C1 segment of cervical spinal cord (tissue), 14 donors: ENCODE results near the gene KIAA1191.
"Not testable (repeated sequence)": the region's sequence is repeated elsewhere in the genome, so short reads cannot be mapped to it uniquely, and the experiment has no call there.

Experiments
- DNase-seq, 14 donors: peaks; one replicate each; lab custom pipeline; 2025; lab: John Stamatoyannopoulos, UW

The KIAA1191 gene

GRCh38 chr5:176361437-176362232 lies at the start of gene KIAA1191:
TSS of gene KIAA1191 (minus strand) at chr5:176361764. CDS start at chr5:176359508, 2,256 bp downstream.
- peak; percentile 48 to 91 (median 83) for DNase-seq

GRCh38 chr5:176410486-176411180 lies 49.1 kb upstream of the KIAA1191 start:
- no peak for DNase-seq

GRCh38 chr5:176409765-176410164 lies 48.2 kb upstream of the KIAA1191 start:
- no peak for DNase-seq

- no peak for DNase-seq
Measured at GRCh38 chr5:176408590-176408989, 47.0 kb upstream of the KIAA1191 start.

- DNase-seq, result not testable (repeated sequence)
Measured at GRCh38 chr5:176408252-176408573, 46.6 kb upstream of the KIAA1191 start.

- DNase-seq, result no peak
Measured at GRCh38 chr5:176407456-176408251, 46.1 kb upstream of the KIAA1191 start.

- DNase-seq, result no peak
Measured at GRCh38 chr5:176406436-176407052, 45.0 kb upstream of the KIAA1191 start.

- DNase-seq, result no peak
Measured at GRCh38 chr5:176405656-176406435, 44.3 kb upstream of the KIAA1191 start.

GRCh38 chr5:176401281-176402205 lies 40.0 kb upstream of the KIAA1191 start:
- DNase-seq, result no peak

GRCh38 chr5:176400382-176401156 lies 39.0 kb upstream of the KIAA1191 start:
- no peak for DNase-seq

- DNase-seq, result no peak
Measured at GRCh38 chr5:176397736-176398420, 36.3 kb upstream of the KIAA1191 start.

- DNase-seq, result no peak
Measured at GRCh38 chr5:176396330-176396729, 34.8 kb upstream of the KIAA1191 start.

GRCh38 chr5:176394881-176395675 lies 33.5 kb upstream of the KIAA1191 start:
- no peak for DNase-seq

- no peak for DNase-seq
Measured at GRCh38 chr5:176394096-176394495, 32.5 kb upstream of the KIAA1191 start.

GRCh38 chr5:176392526-176392925 lies 31.0 kb upstream of the KIAA1191 start:
- no peak for DNase-seq

- DNase-seq, result no peak
Measured at GRCh38 chr5:176391999-176392398, 30.4 kb upstream of the KIAA1191 start.

- no peak for DNase-seq
Measured at GRCh38 chr5:176391479-176391878, 29.9 kb upstream of the KIAA1191 start.
